VCaP (cell line): ENCODE data around the gene MSH3.
A peak's percentile ranks its signal among the peaks of the same experiment; 100 is the strongest.

Experiments
- H3K27ac ChIP-seq: fragments of 450-650 bp; 2 replicates; pipeline ENCODE4 v1.5.1; 2017
- TF ChIP-seq, protein P1 (sequence below): fragments of 450-650 bp; conservative IDR thresholded peaks from 2 replicates; pipeline ENCODE4 v1.5.1; 2017; ENCODE audit warnings: mild to moderate bottlenecking, moderate library complexity

MSH3 gene

GRCh38 chr5:80790698-80791097 is 136.2 kb downstream of the MSH3 start:
- H3K27ac ChIP-seq: no peak overlapping the region
- TF ChIP-seq, protein P1, sequence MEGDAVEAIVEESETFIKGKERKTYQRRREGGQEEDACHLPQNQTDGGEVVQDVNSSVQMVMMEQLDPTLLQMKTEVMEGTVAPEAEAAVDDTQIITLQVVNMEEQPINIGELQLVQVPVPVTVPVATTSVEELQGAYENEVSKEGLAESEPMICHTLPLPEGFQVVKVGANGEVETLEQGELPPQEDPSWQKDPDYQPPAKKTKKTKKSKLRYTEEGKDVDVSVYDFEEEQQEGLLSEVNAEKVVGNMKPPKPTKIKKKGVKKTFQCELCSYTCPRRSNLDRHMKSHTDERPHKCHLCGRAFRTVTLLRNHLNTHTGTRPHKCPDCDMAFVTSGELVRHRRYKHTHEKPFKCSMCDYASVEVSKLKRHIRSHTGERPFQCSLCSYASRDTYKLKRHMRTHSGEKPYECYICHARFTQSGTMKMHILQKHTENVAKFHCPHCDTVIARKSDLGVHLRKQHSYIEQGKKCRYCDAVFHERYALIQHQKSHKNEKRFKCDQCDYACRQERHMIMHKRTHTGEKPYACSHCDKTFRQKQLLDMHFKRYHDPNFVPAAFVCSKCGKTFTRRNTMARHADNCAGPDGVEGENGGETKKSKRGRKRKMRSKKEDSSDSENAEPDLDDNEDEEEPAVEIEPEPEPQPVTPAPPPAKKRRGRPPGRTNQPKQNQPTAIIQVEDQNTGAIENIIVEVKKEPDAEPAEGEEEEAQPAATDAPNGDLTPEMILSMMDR: no peak

DNA sequence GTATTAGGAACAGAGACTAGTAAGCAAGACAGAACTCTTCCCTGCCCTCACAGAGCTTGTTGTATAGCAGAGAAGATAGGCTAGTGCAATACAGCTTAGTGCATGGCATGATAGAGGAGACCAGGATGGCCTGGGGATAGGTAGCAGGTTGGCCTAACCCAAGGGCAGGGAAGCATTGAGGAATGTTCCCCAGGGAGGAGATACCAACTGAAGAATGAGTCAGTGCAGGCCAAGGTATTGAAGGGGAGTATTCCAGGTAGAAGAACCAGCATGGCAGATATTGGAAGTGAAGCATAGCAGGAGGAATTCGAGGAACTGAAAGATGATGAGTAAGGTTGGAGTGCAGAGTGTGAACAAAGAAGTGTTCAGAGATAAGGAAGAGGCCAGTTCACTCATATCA is 138.9 kb downstream of the MSH3 start:
- TF ChIP-seq, protein P1: no peak
- no peak overlapping the region for H3K27ac ChIP-seq

GRCh38 chr5:80796846-80797245 is 142.4 kb downstream of the MSH3 start:
- H3K27ac ChIP-seq: no peak overlapping the region
- TF ChIP-seq, protein P1: no peak

DNA sequence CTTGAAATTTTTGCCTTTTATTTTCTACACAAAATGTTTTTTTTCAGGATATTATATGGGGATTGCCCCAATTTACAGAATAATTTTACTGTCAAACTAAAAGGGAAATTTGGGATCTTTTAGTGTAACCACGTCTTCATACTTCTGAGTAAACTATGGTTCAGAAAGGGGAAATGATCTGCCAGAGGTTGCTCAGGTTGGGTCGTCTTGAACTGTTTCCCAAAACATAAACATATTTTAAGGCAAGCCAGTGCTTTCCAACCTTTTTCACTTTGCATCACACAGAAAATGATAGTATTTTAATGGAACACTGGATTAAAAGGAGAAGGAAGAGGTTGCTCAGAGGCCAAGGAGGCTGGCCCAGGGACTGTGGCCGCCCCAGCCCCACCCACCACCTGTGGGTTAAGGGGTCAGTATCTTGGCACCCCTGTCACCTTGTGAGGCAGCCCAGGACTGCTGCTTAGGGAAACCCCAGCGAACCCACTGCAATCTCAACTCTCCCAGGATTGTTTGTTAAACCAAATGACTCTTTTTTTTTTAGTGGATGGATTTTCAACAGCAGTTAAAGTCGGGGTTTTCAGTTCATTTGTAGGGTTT is 143.1 kb downstream of the MSH3 start:
- H3K27ac ChIP-seq: no peak overlapping the region
- TF ChIP-seq, protein P1: no peak

DNA sequence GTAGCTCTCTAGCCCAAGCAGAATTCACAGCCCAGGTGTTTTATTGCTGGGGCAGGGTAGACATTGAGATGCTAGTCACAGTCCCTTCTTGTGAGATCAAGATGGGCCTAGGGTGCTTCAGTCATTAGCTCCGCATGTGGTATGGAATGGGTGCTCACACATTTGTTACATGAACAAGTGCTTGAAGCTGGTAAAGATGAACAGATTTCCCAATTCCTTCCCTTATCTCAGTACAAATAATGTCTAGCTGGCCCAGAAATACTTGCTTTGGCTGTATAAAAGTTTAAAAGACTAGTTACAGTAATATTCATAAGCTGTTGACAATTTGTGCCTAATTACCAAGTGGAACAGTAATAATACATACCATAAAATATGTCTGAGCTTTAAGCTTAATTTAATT is 143.7 kb downstream of the MSH3 start:
- TF ChIP-seq, protein P1: no peak
- H3K27ac ChIP-seq: no peak overlapping the region

- TF ChIP-seq, protein P1: no peak
- peak overlapping the region; percentile 14; the same call in 1 of the 2 replicates for H3K27ac ChIP-seq
These were observed 144.2 kb downstream of the MSH3 start for GRCh38 chr5:80798633-80799032.

- H3K27ac ChIP-seq: peak overlapping the region; percentile 14; the same call in 1 of the 2 replicates
- TF ChIP-seq, protein P1: no peak
These were observed 144.6 kb downstream of the MSH3 start for GRCh38 chr5:80799041-80799440.
